ENCODE data around the gene LRRC8D.
A peak's percentile ranks its signal among the peaks of the same experiment; 100 is the strongest.

Gene LRRC8D

GRCh38 chr1:89807983-89808382 lies 12.8 kb upstream of the LRRC8D start:
- no peak for DNase-seq

DNA sequence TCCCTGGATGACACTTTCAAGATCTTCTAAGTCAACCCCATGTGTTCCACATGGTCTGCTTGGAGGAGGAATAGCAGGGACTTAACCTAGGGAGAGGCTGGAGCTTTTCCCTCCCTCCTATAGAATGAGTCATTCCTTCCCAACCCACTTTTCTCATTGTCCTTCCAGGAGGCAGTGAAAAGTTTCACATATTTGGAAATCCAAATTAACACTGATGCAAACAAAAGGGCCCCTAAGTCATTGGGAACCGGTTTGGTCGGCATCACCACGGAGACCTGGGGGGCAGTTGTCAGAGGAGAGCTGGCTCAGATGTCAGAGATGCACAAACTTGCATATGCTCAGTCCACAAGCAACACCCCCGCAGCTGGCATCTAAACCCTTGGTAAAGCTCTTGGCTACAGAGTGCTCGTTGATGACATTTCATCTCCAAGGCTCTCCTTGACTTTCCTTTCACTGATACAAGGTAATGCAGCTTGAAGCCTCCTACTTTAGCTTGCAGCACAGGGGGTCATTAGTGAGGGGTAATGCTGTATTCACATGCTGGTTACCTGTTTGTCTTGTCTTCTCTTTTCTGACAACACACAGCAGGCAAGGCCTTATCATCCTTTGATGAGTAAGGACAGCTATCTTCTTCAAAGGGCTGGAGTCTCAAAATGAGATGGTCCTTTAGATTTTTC lies 12.3 kb upstream of the LRRC8D start:
- DNase-seq: no peak

DNA sequence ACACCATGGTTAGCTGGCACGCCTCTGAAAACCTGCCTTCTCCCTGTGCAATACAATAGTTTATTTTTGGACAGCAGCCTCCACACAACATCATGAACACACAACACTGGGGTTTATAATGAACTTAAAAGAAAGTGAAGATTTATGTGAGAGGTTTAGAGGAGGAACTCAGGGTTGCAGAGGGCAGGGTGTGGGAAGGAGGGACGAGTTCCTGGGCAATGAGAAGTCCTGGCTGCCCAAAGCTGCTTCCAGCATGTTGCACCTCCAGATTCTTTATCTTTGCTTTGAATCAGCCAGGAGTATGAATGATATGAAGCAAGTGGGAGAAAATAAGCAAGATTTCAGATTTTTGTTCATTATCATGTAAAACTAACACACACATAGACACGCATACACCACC lies 11.3 kb upstream of the LRRC8D start:
- no peak for DNase-seq

DNA sequence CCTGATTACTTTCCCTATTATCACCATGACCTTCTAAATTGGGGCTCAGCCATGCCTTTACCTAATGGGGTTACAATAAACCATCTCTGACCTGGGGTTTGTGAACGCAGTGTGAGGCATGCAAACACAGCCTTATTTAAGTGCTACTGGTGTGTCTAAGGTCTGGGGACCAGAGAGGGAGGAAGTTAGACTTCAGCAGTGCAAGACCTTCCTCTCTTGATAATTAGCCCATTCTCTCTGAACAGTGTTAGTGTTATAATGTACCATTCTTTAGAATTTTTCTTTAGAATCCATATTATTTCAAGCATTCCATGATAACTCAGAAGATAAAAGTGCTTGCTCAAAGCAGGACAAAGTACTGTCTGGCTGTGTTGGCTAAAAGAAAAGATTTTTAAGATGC lies 10.5 kb upstream of the LRRC8D start:
- DNase-seq: no peak

- DNase-seq: no peak
These were observed 10.0 kb upstream of the LRRC8D start for GRCh38 chr1:89810880-89811279.

GRCh38 chr1:89812992-89813391 lies 7.8 kb upstream of the LRRC8D start:
- DNase-seq: no peak

DNA sequence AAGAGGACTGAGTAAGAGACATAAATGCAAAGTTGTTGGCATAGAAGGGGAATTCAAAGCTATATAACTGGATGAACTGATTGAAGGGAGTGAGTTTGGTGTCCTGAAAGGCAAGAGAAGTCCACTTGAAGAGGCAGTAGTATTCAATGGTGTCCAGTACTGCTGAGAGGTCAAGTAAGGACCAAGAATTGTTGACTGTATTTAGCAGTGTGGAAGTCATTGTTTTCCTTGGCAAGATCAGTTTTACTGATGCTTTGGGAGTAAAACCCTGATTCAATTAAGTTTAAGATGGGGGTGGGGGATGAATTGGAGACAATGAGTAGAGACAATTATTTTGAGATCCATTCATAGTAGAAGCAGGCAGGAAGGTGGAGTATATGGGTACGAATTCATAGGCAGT lies 5.8 kb upstream of the LRRC8D start:
- no peak for DNase-seq

- DNase-seq: no peak
These were observed 5.2 kb upstream of the LRRC8D start for GRCh38 chr1:89815611-89816010.

- no peak for DNase-seq
These were observed 4.5 kb upstream of the LRRC8D start for GRCh38 chr1:89816366-89816765.

DNA sequence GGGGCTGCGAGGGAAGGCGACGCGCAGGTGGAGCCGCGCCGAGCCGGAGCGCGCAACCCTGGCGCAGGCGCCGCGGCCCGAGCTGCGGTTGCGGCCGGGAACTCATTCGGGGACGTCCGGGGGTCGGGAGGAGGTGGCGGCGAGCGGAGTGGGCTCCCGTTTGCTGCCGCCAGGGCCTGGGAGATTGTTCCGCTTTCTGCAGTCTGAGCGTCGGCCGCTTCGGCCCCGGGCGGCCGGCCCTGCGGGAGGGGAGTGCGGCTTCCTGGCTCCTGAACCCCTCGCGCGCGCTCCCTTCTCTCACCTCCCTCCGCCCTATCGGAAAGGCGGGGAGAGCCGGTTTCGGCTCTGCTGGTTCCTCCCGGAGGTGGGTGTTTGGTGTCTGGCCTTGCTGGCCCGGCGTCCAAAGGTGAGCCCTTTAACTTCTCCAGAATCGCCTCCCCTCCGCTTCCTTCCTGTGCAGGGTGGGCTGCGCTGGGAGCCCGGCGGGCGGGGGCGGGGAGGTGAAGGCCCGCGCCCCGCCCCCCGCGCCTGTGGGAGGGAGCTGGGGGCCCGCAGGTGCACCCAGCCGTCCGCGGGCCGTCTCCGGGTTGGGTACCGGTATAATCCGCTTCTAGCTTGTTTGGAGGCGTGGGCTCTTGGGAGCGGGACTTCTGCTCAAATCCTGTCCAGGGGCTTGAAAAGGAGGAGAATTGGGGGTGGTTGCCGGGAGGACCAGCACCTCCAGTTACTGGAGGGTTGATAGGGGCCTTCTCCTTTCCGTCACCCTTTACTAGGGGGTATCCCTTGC lies 683 bp downstream of the LRRC8D start:
- peak; percentile 65 for DNase-seq

DNA sequence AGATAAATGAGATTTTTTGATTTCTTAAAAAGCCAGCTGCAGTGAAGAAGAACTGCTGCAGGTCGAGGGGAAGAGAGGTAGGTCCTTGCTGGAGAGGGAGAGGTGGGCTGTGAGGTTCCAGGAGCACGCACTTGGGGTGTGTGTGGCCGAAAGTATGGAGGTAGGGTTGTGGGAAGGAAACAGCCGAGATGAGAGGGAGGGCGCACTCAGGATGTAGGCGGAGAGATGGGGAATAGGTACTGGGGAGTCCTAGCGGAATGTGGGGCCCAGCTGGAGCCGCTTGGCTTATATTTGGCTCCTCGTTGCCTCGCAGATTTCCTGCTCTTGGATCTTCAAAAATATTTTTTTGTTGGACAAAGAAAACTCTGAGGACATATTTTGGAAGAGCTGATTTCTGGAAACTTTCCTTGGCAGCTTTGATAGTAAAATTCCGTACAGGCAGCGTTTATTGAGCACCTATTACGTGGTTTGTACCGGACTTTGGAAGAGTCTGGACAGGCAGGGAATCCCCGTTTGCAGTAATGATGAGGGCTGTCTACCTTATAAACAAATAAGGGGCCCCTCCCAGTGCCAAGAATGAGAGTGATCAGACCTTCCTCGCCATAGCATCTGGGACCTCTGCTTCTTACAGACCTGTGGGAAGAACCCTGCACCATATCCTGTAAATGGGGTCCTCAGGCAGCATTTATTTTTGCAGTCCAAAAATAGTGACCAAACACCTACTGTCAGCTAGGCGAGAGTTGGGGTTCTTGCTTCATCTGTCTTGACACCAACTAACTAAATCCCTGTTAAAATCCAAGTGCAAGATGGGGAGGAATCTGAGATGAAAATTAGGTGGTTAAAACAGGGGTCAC lies 1.5 kb downstream of the LRRC8D start:
- no peak for DNase-seq

- no peak for DNase-seq
These were observed 2.3 kb downstream of the LRRC8D start for GRCh38 chr1:89822999-89823628.

DNA sequence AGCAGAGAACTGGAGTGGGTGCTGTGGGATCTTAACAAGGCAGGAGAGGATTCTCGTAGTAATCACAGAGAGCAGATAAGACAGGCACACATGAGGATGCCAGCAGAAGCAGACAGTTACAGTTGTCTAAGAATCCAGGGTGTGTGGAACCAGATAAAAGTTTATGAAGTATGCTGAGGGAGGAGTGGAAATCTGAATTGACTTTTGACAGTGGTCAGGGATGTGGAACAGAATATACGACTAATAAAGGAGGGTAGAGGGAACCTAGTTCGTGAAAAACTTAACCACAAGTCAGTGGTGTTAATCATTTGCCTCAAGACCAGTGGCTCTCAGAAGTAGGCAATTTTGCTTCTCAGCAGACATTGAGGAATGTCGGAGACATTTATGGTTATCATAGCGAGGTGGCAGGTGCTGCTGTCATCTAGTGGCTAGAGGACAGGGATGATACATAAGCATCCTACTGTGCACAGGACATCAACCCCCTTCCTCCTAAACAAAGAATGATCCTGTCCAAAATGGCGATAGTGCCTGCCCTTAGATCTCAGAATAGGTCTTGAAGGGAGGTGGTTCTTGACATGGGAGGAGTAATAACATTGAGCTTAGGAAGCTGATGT lies 3.0 kb downstream of the LRRC8D start:
- no peak for DNase-seq

DNA sequence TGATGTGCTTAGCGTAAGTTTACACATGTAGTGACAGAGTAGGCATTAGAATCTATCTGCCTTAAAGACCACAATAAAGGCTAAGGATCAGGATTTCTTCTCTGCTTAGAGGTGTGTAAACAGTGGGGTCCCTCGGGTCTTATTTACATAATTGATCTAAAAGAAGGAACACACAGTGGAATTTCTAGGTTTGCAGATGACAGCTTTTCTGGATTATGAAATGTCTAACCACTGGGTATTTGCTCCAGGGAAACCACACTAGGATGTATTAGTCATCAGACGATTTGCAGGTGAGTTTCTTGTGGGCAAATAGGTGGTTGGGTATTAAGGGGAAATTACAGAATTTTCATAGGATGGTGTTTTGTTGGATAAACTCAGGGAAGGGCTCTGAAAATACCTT lies 5.8 kb downstream of the LRRC8D start:
- DNase-seq: no peak

GRCh38 chr1:89827330-89827729 lies 6.5 kb downstream of the LRRC8D start:
- no peak for DNase-seq

- DNase-seq: no peak
These were observed 7.1 kb downstream of the LRRC8D start for GRCh38 chr1:89827902-89828301.

DNA sequence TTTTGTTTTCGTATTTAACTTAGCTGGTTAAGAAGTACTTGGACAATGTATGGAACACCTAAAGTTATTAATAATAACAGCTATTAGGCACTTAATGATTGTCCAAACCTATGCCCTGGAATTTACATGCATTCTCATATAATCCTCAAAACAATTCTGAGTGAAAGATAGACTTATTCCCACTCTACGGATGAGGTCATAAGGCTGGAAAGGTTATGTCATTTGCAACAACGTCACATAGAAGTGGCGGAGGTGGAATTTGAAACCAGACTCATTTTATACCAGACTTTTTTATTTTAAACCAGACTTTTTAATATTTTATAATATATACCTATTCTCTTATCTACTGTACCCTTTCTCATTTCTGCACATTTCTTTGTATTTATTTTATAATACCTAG lies 8.4 kb downstream of the LRRC8D start:
- DNase-seq: no peak

DNA sequence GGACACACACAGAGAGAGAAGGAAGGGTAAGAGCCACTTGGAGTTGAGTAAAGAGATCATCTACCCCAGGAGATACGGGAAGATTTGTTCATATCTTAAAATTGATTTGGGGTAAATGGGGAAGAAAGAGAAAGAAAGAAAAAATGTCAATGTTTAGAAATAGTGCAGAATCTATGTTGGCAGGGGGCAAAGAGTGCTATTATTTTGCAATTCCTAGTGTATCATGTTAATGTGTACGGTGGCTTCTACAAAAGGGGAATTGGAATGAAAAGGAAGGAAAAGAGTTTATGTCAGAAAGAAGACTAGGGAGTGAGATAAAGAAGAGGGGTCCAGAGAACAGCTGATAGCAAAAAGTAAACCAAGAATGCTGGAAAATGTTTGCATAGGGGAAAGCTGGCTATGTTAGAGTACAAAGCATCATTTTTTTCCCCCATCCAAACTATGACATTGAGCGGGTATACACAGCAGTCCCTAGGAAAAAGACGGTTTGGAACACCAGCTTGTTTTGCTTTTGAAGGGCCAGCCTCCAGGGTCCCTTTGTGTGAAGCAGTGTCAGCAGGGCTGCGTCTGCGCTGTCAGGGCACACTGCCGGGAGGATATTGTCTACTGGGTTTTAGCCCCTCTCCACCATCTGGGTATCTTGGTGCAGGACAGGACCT lies 10.8 kb downstream of the LRRC8D start:
- DNase-seq: no peak

DNA sequence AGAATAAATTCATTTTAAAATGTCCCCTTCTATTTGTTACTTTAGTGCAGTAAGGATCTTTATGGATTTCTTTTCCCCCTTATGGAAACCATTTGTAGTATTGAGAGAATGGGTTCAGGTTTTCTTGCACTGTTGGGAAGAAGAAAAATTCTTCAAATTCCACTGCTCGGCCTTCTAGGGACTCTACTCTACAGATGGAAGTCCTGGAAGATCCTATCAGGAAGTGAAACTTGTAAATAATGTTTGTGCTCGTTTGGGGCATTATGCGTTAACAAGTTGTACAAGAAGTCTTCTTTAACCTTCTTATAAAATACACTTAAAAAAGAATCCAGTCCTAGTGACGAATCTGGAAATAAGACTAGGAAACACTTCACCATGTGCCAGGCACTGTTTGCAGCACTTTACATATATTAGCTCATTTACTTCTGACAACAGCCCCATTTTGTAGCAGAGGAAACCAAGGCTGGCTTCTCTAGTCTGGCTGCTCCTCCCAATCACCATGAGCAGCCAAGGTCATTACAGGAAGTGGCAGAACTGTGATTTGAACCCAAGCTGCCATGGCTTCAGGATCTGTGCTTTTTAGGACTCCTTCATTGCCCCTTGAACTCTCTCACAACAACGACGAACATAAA lies 11.8 kb downstream of the LRRC8D start:
- no peak for DNase-seq

DNA sequence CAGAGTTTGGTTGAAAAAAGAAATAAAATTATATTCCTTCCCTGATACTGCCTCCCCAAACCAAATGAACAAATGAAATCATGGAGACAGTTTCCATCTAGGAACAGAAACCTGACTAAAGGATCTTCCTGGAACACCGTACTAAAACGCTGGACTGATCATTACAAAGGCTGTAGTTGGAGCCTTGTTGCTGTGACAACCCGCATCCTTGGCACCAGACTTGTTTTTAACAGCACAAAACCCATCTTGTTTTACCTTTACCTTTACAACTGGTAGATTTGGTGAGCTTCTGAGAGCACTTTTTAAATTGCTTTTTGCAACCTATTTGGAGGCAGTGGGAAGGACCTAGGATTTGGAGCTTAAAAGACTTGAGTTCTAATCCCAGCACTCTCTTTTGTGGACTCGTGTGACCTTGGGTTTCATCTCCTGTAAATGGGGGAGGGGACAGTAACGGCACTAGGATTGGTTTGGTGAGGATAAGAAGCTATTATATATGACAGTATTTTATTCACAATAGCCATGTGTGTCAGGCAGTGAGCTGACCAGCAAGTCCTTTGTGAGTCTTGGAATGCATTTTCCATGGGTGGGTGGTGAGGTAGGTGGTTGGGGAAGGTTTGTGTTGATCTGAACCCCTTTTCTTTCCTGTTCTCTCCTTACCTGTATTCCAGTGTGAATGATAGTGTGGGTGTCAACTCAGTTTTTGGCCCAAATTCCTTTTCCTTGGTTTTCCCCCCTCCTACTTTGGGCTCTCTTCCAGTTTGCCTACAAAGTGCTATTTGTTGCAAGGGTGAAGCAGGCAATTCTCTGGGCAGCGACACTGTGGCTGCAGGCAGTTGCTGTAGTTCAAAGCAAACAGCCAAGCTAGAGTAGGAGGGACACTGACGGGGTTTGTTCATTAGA lies 12.6 kb downstream of the LRRC8D start:
- no peak for DNase-seq

All from activated CD4-positive, alpha-beta T cell treated with anti-CD3 and anti-CD28 coated beads, Interleukin-2, Interleukin-6, amounts not matched to agents 100 ng/mL and 50 ng/mL, durations not matched to agents 16 hours and 8 hours (primary cell).